WI38 (cell line): ENCODE results near the gene DHFR.

ENCODE experiments used
- H3K4me3 ChIP-seq: 2 replicates; pipeline ENCODE4 v1.5.1; 2011; ENCODE audit warnings: low read depth, mild to moderate bottlenecking, control low read depth, low read length
- CTCF ChIP-seq: IDR thresholded peaks from 2 replicates; pipeline ENCODE4 v1.5.1; 2012; ENCODE audit warnings: low read depth, mild to moderate bottlenecking, control low read depth, low read length

Gene DHFR

GRCh38 chr5:80696450-80696849 lies 41.7 kb upstream of the DHFR start:
- H3K4me3 ChIP-seq, result no peak overlapping the region
- no peak for TF ChIP-seq CTCF

GRCh38 chr5:80695666-80696065 lies 40.9 kb upstream of the DHFR start:
- H3K4me3 ChIP-seq, result no peak overlapping the region
- no peak for TF ChIP-seq CTCF

- TF ChIP-seq CTCF, result no peak
- no peak overlapping the region for H3K4me3 ChIP-seq
Observed at GRCh38 chr5:80689627-80690026, 34.8 kb upstream of the DHFR start.

- H3K4me3 ChIP-seq, result no peak overlapping the region
- TF ChIP-seq CTCF, result no peak
Observed at GRCh38 chr5:80688648-80689420, 34.1 kb upstream of the DHFR start.

GRCh38 chr5:80686757-80687156 lies 32.0 kb upstream of the DHFR start:
- H3K4me3 ChIP-seq, result no peak overlapping the region
- no peak; the same call in 1 of the 2 replicates for TF ChIP-seq CTCF

GRCh38 chr5:80676706-80677105 lies 21.9 kb upstream of the DHFR start:
- H3K4me3 ChIP-seq, result no peak overlapping the region
- no peak for TF ChIP-seq CTCF

- no peak overlapping the region for H3K4me3 ChIP-seq
- TF ChIP-seq CTCF, result peak; percentile 81
Observed at GRCh38 chr5:80672140-80672736, 17.5 kb upstream of the DHFR start.
